Uterus (tissue), 2 donors: ENCODE data around the gene TSKU.

Experiments used
- POLR2A ChIP-seq, 2 donors: fragments of 450-650 bp; IDR thresholded peaks; one replicate each; pipeline ENCODE4 v1.6.1; 2016; ENCODE audit warnings: antibody characterized with exemption in 2 of 2, mild to moderate bottlenecking in 1 of 2, moderate library complexity in 1 of 2
- TF ChIP-seq, protein P1 (sequence below), 4 experiments: fragments of 200-600 bp in 2 of 4; fragments of 450-650 bp in 2 of 4; sonication (generic) in 2 of 4; IDR thresholded peaks; one replicate each; pipeline ENCODE4 v1.5.1; 2016 to 2019; ENCODE audit warnings: antibody characterized with exemption in 4 of 4, mild to moderate bottlenecking in 2 of 4, moderate library complexity in 1 of 4

DNA sequence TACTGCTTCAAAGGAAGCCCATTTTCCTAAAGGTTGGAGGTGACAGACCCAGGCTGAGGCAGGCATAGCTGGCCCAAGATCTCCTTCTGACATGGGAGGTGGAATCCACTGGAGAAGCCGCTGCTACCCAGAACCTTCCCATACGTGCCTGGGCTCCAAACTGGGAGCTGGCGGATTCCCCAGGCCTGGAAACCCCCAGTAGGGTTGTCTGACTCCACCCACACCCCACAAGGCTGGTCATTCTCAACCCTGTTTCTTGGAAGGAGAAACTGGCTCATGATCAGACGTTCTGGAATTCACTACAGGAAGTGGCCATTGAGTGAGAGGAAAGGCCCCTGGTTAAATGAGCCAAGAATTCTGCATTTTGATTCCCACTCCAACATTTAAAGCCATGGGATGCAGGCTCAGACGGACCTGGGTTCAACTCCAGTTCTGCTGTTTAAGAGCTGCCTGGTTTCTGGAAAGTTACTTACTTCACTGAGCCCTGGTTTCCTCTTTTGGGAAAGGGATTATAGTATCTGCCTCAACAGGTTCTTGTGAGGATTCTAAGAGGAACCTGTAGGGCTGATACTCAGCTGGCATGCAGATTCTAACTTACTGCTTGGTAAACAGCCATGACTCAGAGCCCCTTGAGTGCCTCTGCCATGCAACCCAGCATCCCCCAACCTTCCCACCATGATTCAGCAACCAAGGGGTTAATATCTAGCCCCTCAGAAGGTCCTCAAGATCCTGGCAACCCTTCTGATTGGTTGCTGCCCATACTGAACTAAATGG lies 19.4 kb upstream of the TSKU start:
- no peak for TF ChIP-seq POLR2A (IDR thresholded peaks at IDR 0.05)
- TF ChIP-seq, protein P1, sequence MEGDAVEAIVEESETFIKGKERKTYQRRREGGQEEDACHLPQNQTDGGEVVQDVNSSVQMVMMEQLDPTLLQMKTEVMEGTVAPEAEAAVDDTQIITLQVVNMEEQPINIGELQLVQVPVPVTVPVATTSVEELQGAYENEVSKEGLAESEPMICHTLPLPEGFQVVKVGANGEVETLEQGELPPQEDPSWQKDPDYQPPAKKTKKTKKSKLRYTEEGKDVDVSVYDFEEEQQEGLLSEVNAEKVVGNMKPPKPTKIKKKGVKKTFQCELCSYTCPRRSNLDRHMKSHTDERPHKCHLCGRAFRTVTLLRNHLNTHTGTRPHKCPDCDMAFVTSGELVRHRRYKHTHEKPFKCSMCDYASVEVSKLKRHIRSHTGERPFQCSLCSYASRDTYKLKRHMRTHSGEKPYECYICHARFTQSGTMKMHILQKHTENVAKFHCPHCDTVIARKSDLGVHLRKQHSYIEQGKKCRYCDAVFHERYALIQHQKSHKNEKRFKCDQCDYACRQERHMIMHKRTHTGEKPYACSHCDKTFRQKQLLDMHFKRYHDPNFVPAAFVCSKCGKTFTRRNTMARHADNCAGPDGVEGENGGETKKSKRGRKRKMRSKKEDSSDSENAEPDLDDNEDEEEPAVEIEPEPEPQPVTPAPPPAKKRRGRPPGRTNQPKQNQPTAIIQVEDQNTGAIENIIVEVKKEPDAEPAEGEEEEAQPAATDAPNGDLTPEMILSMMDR (IDR thresholded peaks at IDR 0.05) = no peak
